GM18868 (cell line): ENCODE measurements around the gene ARHGEF12.

Experiments
- ATAC-seq: cut with Tn5 transposase; IDR thresholded peaks from one replicate; pipeline ENCODE4 v1.9.1; 2021; ENCODE audit warnings: mild to moderate bottlenecking, moderate library complexity; ENCODE audit not compliant: unreplicated experiment

Gene ARHGEF12

GRCh38 chr11:120532082-120532831 lies 196.0 kb downstream of the ARHGEF12 start:
- ATAC-seq: no peak

GRCh38 chr11:120532832-120533196 lies 196.6 kb downstream of the ARHGEF12 start:
- ATAC-seq: no peak

- no peak for ATAC-seq
Measured at GRCh38 chr11:120536091-120536796, 200.0 kb downstream of the ARHGEF12 start.

GRCh38 chr11:120536797-120537169 lies 200.6 kb downstream of the ARHGEF12 start:
- no peak for ATAC-seq

- no peak for ATAC-seq
Measured at GRCh38 chr11:120537996-120538395, 201.8 kb downstream of the ARHGEF12 start.

- ATAC-seq: no peak
Measured at GRCh38 chr11:120538707-120539106, 202.5 kb downstream of the ARHGEF12 start.
